ENCODE data around the gene PTPRF. TPM values are rescaled to one million over a fixed set of nuclear protein-coding genes. Genes with fewer than 3 reads are reported as not detected.
"Not testable (repeated sequence)": the region's sequence is repeated elsewhere in the genome, so short reads cannot be mapped to it uniquely, and the experiment has no call there.

The PTPRF gene
- total RNA-seq, 1 donor from 2014 or later = 71.1 TPM

- no peak overlapping the region for H3K4me2 ChIP-seq
- no peak overlapping the region for H3K27ac ChIP-seq
- no peak for DNase-seq (ENCODE audit: low spot score)
- Mint-ChIP-seq H3K4me3 (no peak overlapping the region), H3K9me3 (peaks cover 28% of the 10 kb centered on the region), H3K27me3 (ENCODE audit: insufficient read depth, low read depth) (peaks cover 3% of the 10 kb centered on the region), H3K4me1 (peaks cover 10% of the 10 kb centered on the region), H3K36me3 (peaks cover 2% of the 10 kb centered on the region), H3K27ac (no peak overlapping the region)
- TF ChIP-seq EZH2 (IDR thresholded peaks at IDR 0.05) = no peak
- TF ChIP-seq, protein P1, sequence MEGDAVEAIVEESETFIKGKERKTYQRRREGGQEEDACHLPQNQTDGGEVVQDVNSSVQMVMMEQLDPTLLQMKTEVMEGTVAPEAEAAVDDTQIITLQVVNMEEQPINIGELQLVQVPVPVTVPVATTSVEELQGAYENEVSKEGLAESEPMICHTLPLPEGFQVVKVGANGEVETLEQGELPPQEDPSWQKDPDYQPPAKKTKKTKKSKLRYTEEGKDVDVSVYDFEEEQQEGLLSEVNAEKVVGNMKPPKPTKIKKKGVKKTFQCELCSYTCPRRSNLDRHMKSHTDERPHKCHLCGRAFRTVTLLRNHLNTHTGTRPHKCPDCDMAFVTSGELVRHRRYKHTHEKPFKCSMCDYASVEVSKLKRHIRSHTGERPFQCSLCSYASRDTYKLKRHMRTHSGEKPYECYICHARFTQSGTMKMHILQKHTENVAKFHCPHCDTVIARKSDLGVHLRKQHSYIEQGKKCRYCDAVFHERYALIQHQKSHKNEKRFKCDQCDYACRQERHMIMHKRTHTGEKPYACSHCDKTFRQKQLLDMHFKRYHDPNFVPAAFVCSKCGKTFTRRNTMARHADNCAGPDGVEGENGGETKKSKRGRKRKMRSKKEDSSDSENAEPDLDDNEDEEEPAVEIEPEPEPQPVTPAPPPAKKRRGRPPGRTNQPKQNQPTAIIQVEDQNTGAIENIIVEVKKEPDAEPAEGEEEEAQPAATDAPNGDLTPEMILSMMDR (IDR thresholded peaks at IDR 0.05) = no peak
- H2AFZ ChIP-seq (replicated peaks) = no peak overlapping the region
- no peaks in the 10 kb centered on the region for H3K36me3 ChIP-seq
- H3F3A ChIP-seq (ENCODE audit: low read depth) = peaks cover 8% of the 10 kb centered on the region
- no peaks in the 10 kb centered on the region for H3K27me3 ChIP-seq
- H4K20me1 ChIP-seq (ENCODE audit: low read depth) = no peaks in the 10 kb centered on the region
- no peaks in the 10 kb centered on the region for H3K9me3 ChIP-seq (ENCODE audit: low read depth)
- H3K4me1 ChIP-seq = peaks cover 8% of the 10 kb centered on the region
- H3K9ac ChIP-seq = no peak overlapping the region
- H3K4me3 ChIP-seq = no peak overlapping the region
- H3K79me2 ChIP-seq (ENCODE audit: low read depth) = no peaks in the 10 kb centered on the region
Measured at GRCh38 chr1:43492826-43493225, 37.9 kb upstream of the PTPRF start.

DNA sequence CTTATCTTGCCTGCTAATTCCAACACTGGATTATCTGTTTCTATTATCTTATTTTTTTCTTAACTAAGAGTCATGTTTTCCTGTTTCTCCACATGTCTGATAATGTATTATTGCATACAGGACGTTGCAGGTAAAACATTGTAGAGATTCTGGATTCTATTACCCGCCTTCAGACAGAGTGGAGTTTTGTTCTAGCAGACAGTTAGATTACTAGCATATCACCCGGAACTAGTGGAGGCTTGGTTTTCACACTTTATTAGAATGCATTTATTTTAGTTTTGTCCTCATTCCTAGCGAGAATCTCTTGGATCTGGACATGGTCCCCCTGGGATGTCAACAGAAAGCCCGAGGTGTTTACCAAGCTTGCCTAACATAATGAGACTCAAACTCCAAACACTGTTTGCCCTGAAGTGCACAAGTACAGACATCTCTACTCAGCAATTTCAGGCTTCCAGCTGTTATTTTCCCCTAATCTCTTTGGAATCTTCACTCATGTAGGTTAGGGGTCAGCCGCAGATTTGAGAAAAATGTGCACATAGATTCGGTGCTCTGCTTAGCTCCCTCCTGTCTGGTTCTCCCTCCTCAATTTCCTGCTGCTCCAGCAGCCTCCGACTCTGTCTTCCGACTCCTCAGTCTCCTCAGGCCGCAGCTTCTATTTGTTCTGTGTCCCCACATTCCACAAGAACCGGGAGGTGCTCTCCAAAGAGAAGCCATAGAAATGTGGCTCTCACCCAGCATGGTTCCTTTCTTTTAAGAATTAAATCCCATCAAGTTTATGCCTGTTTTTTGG, 36.8 kb upstream of the PTPRF start:
- Histone ChIP-seq H3K79me2 (ENCODE audit: low read depth) (no peaks in the 10 kb centered on the region), H3K9ac (no peak overlapping the region), H3K4me1 (peaks cover 8% of the 10 kb centered on the region), H3K27me3 (no peaks in the 10 kb centered on the region), H3K4me2 (peak overlapping the region; percentile 60), H3K9me3 (ENCODE audit: low read depth) (no peaks in the 10 kb centered on the region), H2AFZ (replicated peaks) (peak overlapping the region; percentile 91), H3K4me3 (no peak overlapping the region), H3F3A (ENCODE audit: low read depth) (peaks cover 8% of the 10 kb centered on the region), H4K20me1 (ENCODE audit: low read depth) (no peaks in the 10 kb centered on the region), H3K36me3 (no peaks in the 10 kb centered on the region), H3K27ac (no peak overlapping the region)
- peak overlapping the region; percentile 57 for H3K4me3 Mint-ChIP-seq
- H3K27me3 Mint-ChIP-seq (ENCODE audit: insufficient read depth, low read depth) = peaks cover 3% of the 10 kb centered on the region
- peaks cover 10% of the 10 kb centered on the region for H3K4me1 Mint-ChIP-seq
- peaks cover 22% of the 10 kb centered on the region for H3K9me3 Mint-ChIP-seq
- DNase-seq (ENCODE audit: low spot score) = peak; percentile 83
- no peaks in the 10 kb centered on the region for H3K36me3 Mint-ChIP-seq
- no peak for TF ChIP-seq EZH2phosphoT487 (IDR thresholded peaks at IDR 0.05)
- TF ChIP-seq, protein P1 (IDR thresholded peaks at IDR 0.05) = no peak
- TF ChIP-seq EZH2 (IDR thresholded peaks at IDR 0.05) = no peak
- H3K27ac Mint-ChIP-seq = peak overlapping the region; percentile 89

GRCh38 chr1:43495204-43495603, 35.5 kb upstream of the PTPRF start:
- H3K4me2 ChIP-seq = no peak overlapping the region
- H4K20me1 ChIP-seq (ENCODE audit: low read depth) = no peaks in the 10 kb centered on the region
- Mint-ChIP-seq H3K36me3 (no peaks in the 10 kb centered on the region), H3K4me1 (peaks cover 10% of the 10 kb centered on the region), H3K27ac (no peak overlapping the region), H3K27me3 (ENCODE audit: insufficient read depth, low read depth) (peaks cover 3% of the 10 kb centered on the region), H3K9me3 (peaks cover 13% of the 10 kb centered on the region), H3K4me3 (no peak overlapping the region)
- H3K36me3 ChIP-seq = no peaks in the 10 kb centered on the region
- H3K79me2 ChIP-seq (ENCODE audit: low read depth) = no peaks in the 10 kb centered on the region
- DNase-seq (ENCODE audit: low spot score) = no peak
- H3F3A ChIP-seq (ENCODE audit: low read depth) = peaks cover 8% of the 10 kb centered on the region
- H3K4me1 ChIP-seq = peaks cover 8% of the 10 kb centered on the region
- no peak overlapping the region for H3K27ac ChIP-seq
- no peak for TF ChIP-seq EZH2phosphoT487 (IDR thresholded peaks at IDR 0.05)
- no peak overlapping the region for H3K9ac ChIP-seq
- no peak overlapping the region for H2AFZ ChIP-seq (replicated peaks)
- no peaks in the 10 kb centered on the region for H3K27me3 ChIP-seq
- H3K9me3 ChIP-seq (ENCODE audit: low read depth) = no peaks in the 10 kb centered on the region
- no peak overlapping the region for H3K4me3 ChIP-seq

- H3K36me3 ChIP-seq = no peaks in the 10 kb centered on the region
- no peaks in the 10 kb centered on the region for H4K20me1 ChIP-seq (ENCODE audit: low read depth)
- no peaks in the 10 kb centered on the region for H3K9me3 ChIP-seq (ENCODE audit: low read depth)
- H3F3A ChIP-seq (ENCODE audit: low read depth) = no peaks in the 10 kb centered on the region
- H3K9ac ChIP-seq = no peak overlapping the region
- Mint-ChIP-seq H3K27ac (no peak overlapping the region), H3K36me3 (peaks cover 1% of the 10 kb centered on the region), H3K9me3 (peaks cover 2% of the 10 kb centered on the region), H3K4me1 (peaks cover 2% of the 10 kb centered on the region), H3K27me3 (ENCODE audit: insufficient read depth, low read depth) (no peaks in the 10 kb centered on the region), H3K4me3 (no peak overlapping the region)
- TF ChIP-seq EZH2phosphoT487 (IDR thresholded peaks at IDR 0.05) (no peak), EZH2 (IDR thresholded peaks at IDR 0.05) (no peak)
- TF ChIP-seq, protein P1 (IDR thresholded peaks at IDR 0.05) = no peak
- no peak overlapping the region for H3K4me3 ChIP-seq
- no peak overlapping the region for H3K4me2 ChIP-seq
- no peaks in the 10 kb centered on the region for H3K4me1 ChIP-seq
- H2AFZ ChIP-seq (replicated peaks) = no peak overlapping the region
- no peak for DNase-seq (ENCODE audit: low spot score)
- no peaks in the 10 kb centered on the region for H3K27me3 ChIP-seq
- no peaks in the 10 kb centered on the region for H3K79me2 ChIP-seq (ENCODE audit: low read depth)
- H3K27ac ChIP-seq = no peak overlapping the region
Measured at GRCh38 chr1:43499898-43500297, 30.8 kb upstream of the PTPRF start.

GRCh38 chr1:43501806-43502205, 28.9 kb upstream of the PTPRF start:
- not testable (repeated sequence) for H4K20me1 ChIP-seq (ENCODE audit: low read depth); H3K27me3 ChIP-seq; H3K27me3 Mint-ChIP-seq (ENCODE audit: insufficient read depth, low read depth); H3K36me3 ChIP-seq; H3F3A ChIP-seq (ENCODE audit: low read depth); H3K4me3 Mint-ChIP-seq; H3K79me2 ChIP-seq (ENCODE audit: low read depth); H3K27ac ChIP-seq; H2AFZ ChIP-seq (replicated peaks); DNase-seq (ENCODE audit: low spot score); H3K4me3 ChIP-seq; H3K9me3 Mint-ChIP-seq; H3K9ac ChIP-seq; H3K9me3 ChIP-seq (ENCODE audit: low read depth); H3K27ac Mint-ChIP-seq; H3K4me1 Mint-ChIP-seq; H3K4me1 ChIP-seq; H3K4me2 ChIP-seq; H3K36me3 Mint-ChIP-seq
